Endometrium (tissue), 2 donors: ENCODE measurements around the gene SHISAL2A.

ENCODE experiments used
- FAIRE-seq: peaks from 2 replicates; lab custom pipeline; 2012; peaks lifted over from hg19 to GRCh38; lab: Jason Lieb, UNC
- donor health status: control.
- donor health status: control.

The SHISAL2A gene

DNA sequence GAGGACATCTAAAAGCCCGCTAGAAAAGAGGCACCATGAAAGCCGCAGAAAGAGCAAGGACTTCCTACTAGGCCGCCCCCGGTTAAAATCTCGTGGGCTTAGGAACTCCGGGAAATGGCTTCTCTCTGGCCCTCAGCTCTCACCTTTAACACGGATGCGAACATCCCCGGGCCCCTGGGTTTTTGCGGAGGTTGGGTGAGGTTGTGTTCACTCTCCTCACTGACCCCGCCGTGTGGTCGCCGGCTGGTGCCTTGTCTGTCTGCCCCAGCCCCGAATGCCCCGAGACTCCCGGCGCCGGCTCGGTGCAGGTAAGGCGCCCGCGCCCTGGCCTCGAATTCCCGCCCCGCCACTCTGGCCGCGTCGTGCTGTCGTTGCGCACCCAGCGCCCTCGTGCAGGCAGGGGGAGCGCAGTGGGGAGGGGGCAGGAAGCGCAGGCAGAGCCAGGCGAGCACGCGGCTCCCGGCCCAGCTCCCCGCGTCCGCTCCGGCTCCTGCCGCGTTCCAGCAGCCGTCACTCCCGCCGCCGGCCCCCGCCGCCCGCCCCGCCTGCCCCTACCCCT is at the start of gene SHISAL2A:
Gene SHISAL2A, plus strand, starts transcription at position 437 of the 559 bp plus-strand sequence. CDS start 326 bp downstream, outside the sequence.
- no peak for FAIRE-seq

DNA sequence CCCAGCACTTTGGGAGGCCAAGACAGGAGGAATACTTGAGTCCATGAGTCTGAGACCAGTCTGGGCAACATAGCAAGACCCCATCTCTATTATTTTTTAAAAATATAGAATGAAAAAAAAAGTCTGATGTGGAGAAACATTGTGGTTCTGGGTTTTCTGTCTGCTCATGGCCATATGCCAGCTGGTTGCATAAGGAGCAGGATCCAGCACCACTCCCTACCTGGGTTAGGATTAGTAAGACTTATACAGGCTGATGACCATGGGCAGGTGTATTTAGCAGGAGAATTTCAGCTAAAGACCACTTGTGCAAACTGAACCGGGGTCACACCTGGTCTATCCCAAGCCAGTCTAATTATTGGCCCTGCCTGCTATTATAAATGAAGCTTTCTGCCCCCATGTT is 47.5 kb upstream of the SHISAL2A start:
- FAIRE-seq, result no peak

DNA sequence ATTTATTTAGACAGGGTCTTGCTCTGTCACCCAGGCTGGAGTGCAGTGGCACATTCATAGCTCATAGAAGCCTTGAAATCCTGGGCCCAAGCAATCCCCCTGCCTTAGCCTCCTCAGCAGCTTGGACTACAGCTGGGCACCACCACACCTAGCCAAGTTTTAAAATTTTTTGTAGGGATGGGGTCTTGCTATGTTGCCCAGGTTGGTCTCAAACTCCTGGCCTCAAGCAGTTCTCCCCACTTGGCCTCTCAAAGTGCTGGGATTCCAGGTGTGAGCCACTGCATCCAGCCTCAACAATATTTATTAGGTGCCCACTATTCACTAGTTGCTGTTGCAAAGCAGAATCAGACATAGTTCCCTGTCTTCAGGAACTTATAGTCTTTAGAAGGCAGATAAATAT is 44.9 kb upstream of the SHISAL2A start:
- FAIRE-seq, result no peak

DNA sequence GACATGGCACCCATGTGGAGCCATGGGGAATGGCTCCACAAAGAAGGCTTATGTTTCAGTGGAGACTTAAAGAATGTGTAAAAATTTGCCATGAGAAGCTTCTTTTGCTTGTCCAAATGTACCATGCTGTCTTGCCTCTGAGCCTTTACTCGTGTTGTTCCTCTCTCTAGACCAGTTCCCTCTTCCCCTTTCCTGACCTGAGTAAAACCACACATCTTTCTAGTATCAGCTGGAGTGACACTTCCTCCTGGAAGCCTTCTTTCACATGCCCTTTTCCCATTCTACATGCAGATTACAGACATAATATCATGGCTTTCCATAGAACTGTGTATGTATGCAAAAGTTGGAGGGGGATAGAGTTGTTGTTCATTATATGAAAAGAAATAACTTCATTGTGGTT is 44.4 kb upstream of the SHISAL2A start:
- no peak for FAIRE-seq

DNA sequence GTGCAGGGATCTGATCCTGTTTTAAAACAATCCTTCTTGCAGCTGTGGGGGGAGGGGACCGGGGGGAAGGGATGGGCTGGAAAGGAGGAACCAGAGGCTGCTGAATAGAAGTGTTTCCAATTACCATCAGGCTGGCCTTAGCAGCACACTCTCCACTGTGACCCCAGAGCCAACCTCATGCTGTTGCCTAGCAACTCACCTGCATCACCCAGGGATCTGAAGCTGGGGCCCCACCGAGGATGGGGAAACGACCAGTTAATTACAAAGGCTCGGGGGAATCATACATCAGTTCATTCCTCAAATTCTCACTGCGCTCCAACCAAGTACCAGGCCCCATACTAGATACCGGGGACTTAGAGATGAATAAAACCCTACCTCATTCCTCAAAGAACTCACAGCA is 42.7 kb upstream of the SHISAL2A start:
- no peak for FAIRE-seq

DNA sequence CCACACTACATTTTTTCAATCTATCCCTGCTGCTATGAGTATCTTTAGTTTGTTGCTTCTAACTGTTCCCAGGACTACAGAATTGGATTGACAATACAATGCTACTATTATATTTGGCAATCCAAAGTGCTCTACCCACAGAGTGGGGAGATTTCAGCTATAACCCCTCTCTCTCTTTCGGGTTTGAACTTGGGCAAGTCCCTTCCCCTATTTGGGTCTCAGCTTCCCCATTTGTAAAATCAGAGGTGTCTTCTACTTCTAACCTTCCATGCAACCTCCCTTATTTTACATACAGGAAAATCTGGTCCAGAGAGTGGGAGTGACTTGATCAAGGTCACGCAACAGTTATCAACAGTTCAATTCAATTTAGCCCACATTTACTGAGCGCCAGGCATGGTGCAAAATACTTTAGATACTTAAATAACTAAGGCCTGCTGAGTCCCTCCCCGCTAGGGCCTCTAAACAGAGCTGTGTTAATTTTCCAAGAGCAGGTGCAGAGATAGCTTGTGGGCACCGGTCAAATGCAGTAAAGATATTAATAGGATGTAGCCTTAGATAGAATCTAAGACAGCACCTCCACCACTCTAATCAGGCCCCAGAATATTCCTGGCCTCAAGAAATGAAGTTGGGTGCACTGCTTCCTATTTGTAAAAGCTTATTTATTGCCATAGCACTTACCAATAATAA is 40.2 kb upstream of the SHISAL2A start:
- no peak for FAIRE-seq

DNA sequence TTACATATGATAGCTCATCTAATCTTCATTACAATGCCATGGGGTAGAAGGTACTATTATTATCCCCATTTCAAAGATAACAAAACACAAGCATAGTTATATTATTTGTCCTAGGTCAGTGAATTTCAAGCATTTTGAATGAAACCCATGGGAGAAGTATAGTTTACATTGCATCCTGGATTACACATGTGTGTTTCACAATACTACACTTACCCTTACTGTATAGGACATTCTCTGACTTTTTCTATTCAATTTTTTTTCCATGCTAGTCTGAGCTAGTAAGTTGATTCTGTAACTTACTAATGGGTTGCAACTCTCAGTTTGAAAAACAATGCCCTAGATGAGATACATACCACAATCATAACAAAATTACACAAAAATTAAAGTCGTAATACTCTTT is 39.5 kb upstream of the SHISAL2A start:
- FAIRE-seq, result no peak

DNA sequence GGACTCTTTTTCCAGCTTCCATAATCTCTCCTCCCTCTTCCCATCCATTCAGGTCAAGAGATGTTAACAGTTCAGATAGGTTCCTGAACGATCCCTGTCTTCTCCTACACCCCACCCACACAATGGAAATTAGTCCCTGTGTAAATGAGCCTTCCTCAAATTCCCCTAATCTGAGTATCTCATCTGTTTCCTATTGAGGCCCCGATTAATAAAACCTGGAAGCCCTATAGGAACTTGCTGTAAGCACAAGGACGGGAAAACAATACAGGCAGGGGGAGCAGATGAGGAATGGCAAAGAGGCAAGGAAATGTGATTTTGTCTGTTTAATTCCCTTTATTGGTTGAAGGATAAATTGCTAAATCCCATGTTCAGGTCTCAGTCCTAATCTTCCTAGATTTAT is 37.9 kb upstream of the SHISAL2A start:
- no peak for FAIRE-seq

DNA sequence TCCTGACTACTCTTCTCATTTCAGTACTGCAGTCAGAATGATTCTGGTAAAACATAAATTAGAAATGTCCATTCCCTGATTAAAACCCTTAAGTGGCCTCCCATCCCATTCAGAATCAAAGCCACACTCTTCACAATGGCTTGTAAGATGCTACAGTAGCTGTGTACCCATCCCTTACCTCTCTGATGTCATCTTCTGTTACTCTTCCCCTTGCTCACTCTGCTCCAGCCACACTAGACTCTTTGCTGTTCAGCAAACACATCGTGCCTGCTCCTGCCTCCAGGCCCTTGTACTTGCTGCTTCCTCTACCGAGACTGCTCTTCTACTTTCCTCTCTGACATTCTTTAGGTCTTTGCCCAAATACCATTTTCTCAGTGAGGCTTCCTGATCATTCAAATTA is 35.1 kb upstream of the SHISAL2A start:
- no peak for FAIRE-seq

DNA sequence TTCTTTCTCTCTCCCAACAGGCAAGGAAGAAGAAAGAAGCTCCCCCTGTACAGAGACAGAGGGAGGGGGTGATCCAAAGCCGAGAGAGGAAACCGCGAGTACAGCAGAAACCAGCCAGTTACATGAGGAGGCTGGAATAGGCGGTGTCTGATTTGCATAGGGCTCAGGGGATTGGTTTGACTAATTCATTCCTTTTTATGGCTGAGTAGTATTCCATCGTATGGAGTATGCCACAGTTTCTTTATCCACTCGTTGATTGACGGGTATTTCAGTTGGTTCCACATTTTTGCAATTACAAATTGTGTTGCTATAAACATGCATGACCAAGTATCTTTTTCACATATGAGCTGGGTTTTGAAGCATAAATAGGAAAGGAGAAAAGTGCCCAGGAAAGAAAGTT is 34.2 kb upstream of the SHISAL2A start:
- no peak for FAIRE-seq

DNA sequence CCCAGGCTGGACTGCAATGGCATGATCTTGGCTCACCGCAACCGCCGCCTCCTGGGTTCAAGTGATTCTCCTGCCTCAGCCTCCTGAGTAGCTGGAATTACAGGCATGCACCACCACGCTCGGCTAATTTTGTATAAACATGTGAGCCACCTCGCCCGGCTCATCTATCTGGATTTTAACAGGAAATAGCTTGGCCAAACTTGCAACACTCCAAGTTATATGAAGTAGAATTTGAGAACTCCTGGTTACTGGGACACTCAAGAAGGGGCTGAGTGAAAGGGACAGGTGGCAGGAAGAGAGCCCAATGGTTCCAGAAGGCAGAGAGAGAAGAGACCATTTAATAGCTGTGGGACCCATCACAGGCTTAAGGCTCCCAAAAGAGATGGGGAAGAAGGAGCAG is 33.7 kb upstream of the SHISAL2A start:
- FAIRE-seq, result no peak

DNA sequence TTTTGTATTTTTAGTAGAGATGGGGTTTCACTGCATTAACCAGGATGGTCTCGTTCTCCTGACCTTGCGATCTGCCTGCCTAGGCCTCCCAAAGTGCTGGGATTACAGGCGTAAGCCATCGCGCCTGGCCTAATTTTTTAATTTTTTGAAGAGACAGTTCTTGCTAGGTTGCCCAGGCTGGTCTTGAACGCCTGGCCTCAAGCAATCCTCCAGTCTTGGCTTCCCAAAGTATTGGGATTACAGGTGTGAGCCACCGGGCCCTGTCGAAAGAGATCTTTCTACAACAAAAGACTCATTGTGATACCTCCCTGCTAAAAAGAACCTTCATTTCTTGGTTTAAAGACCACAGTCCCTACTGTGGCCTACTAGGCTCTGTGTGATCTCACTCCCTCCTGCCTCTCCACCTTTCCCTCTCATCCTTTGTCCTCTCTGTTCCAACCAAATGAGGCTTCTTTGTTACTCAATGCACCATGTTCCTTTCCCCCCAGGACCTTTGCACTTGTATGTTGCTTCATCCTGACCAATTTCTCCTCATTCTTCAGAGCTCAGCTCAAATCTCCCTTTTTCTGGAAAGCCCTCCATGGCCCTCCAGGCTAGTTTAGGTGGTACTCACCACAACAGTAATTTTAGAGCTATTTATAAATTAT is 32.3 kb upstream of the SHISAL2A start:
- no peak for FAIRE-seq

DNA sequence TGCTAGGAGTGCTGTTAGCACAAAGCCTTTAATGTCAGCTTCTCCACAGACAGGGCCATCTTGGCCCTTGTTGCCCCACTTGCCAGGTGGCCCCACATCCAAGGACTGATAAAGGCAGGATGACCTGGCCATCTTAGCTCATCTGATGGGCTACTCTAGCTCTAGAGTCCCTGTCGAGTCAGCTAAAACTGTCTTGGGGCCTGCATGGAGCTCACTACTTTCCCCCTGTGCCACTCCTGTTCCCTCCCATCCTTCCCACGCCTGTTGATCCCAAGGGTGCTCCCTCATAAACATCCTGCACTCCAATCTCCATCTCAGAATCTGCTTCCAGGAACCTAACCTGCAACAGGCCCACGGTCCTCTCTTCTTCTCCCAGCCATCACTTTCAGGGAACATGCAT is 31.4 kb upstream of the SHISAL2A start:
- no peak for FAIRE-seq

DNA sequence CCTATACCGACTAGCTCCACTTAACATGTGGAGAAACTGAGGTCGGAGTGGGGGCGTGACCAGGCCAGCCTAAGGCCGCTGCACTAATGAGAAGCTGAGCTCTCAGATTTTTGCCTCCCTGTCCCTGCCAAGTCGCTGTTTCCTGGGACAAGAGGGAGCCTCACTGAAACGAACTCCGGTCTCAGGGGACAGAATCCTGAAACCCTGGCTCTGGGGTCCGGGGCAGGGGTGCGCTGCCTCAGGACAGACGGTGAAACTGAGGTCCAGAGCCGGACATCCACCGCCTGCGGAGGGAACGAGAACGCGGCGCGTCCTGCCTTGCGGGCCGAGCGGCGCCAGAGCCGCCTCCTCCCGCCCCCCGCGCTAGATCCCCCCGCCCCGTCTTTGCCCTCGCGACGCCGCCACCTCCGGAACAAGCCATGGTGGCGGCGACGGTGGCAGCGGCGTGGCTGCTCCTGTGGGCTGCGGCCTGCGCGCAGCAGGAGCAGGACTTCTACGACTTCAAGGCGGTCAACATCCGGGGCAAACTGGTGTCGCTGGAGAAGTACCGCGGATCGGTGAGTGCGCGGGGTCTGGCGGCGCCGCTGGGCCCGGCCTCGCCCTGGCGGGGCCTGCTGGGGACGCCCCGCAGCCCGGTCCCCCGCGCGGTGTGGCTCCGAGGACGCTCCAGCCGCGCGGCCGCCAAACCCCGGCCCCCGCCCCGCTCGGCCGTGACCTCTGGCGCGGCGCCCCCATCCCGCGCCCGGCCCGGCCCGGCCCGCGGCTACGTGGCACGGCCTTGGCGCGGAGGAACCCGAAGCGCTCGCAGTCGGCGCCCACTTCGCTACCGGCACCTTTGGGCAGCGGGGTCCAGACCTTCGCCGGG is 30.7 kb upstream of the SHISAL2A start, which contains the start of gene GPX7:
Gene GPX7, plus strand, starts transcription at position 381 of the 865 bp plus-strand sequence. Its CDS starts 39 bp downstream, at position 420.
- FAIRE-seq, result no peak

DNA sequence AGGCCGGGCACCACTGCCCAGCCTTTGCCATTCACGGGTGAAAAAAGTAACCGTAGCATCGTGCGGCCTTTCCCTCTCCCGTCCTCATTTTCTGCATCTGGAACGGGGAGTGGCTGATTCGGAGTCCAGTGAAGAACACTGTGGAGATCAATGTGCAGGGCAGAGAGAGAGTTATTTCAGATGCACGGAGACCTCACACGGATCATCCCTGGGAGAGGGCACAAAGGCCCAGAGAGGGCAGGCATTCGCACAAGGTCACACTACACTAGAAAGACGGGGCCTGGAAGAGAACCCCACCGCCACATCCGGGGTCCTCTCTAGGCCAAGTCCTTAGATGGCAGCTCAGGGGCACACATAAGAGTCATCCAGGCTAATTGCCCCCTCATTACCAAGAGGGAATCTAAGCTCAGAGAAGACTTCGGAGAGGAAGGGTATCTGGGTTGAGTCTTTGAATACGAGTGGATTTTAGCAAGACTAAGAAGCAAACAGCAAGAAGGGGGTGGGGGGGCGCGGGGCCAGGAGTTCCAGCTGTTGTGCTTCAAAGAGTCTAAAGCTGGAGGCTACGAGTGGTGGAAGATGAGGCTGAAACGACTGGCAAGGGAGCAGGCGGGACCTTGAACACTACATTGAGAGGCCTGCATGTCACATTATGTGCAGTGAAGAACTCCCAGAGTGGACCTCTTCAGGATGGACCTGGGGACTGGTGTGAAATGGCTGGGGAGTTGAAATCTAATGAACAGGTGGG is 29.9 kb upstream of the SHISAL2A start:
- FAIRE-seq, result no peak

DNA sequence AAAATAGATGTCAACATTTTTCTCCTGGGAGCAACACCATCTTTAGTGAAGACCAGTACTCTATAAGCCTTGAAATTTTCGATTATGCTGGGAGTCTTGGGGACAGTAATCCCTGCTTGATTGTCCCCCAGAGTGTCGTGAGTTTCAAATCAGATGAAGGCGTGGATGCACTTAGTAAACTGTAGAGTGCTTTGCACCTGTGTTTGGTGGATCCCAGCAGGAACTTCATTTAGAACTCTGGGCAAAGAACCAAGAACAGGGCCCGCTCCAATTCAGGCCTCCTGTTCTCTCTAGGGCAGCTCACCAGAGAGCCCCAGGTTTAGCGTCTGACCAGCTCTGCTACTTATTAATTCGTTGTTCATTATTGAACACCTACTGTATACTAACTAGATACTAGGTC is 29.3 kb upstream of the SHISAL2A start:
- no peak for FAIRE-seq

DNA sequence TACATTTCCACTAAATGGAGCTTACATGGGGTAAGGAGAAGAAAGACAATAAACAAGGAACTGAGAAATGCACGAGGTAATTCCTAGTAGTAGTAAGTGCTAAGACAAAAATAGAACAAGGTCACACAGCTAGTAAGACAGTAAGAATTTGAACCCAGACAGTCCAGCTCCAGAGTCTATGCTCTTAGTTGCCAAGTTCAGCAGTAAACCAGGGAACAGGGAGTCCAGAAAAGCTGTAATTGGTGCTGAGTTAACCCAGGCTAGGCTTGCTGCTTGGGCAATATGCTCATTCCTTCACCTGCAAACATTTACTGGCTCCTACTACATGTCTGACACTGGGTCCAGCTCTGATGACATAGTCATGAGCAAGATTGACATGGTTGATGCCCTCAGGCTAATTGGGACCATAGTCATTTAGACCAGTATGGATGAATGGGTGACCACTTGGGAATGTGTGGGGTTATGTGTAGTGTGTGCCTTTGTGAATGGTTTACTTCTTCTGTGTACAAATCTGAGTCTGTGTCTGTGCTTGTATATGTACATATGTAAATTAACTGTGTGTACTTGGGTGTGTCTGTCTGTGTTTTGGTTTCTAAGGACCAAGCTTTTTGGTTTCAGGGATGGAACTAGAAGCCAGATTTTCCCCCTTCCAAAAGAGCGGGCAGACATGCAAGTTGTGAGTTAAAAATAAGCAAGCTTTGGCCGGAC is 28.8 kb upstream of the SHISAL2A start:
- FAIRE-seq, result no peak

DNA sequence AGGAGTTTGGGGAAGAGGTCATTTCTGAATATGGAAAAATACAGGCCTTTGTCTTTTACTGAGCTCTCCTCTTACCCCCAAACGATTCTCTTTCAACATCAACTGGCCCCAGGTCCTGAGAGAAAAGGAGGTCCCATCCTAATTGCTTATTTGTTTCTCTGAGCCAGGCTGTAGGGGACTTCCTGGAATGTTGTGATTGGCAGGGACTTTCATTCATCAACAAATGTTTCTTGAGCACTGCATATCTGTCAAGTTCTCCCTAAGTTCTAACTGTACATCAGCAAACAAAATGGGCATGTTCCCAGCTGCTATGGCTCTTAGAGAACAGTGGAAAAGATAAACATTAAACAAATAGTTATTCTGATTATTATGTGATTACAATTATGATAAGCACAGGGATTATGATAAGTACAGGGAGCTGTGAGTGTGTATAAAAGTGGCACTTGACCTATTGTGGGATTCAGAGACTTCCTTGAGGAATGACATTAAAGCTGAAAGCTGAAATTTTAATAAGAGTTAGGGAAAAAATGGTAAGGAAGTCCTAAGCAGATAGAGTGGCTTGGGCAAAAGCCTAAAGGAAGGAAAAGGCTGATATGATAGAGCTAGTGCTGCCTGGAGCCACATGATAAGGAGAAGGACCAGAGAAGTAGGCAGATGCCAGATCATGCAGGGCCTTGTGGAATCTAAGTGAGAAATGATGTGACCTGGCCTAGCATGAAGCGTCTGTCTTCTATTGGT is 19.2 kb upstream of the SHISAL2A start:
- FAIRE-seq, result no peak

DNA sequence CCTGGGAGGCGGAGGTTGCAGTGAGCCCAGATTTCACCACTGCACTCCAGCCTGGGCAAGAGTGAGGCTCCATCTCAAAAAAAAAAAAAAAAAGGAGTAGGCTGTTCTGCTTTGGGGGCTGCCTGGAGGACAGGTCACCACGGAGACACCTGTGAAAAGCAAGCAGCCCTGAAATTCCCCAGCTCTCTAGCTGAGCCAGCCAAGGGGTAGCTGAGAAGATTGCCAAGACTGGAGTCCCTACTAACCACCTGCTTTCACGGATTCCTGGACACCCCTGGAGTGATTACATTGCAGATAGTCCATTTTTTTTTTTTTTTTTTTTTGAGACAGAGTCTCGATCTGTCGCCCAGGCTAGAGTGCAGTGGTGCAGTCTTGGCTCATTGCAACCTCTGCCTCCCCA is 18.3 kb upstream of the SHISAL2A start:
- FAIRE-seq, result no peak

DNA sequence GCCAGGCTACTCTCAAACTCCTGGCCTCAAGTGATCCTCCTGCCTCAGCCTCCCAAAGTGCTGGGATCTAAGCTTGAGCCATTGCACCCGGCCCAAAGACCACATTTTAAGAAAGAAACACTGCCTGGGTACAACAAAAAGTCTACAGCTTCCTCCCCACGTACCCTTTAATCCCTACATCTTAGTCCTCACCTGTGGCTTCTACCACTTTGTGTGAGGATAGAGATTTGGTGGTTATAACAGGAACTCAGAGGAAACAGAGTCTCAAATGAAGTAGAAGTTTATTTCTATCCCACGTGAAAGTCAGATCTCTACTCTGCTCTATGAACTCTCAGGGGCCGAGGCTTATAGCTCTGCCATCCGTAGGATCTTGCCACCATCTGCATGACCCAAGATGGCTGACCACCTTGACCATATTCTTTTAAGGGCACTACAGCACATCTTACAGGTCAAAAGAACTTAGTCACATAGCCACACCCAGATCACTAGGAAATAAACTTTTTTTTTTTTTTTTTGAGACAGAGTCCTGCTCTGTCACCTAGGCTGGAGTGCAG is 17.4 kb upstream of the SHISAL2A start:
- no peak for FAIRE-seq
